Panc1 (cell line): Measurements from ENCODE around the gene YPEL1. TPM values are rescaled to one million over a fixed set of nuclear protein-coding genes. Genes with fewer than 3 reads are reported as not detected.

Experiments
- ATAC-seq: fragments of 200-7000 bp; cut with Tn5 transposase; 2 replicates; pipeline ENCODE4 v1.9.1; 2020; ENCODE audit warnings: mild to moderate bottlenecking, moderate library complexity
- BruUV-seq: library from RNA; stranded (reverse); fragments of 400-500 nt; replicated peaks from 2 replicates; lab custom pipeline; 2021; lab: Mats Ljungman, UMichigan
- CTCF ChIA-PET: fragments of 300-600 bp; sonication (Branson Sonifier 250); formaldehyde crosslinking; loops from one replicate; lab custom pipeline; 2022; ENCODE audit warnings: antibody characterized with exemption; lab: Charles Lee
- POLR2A ChIA-PET: fragments of 300-600 bp; sonication (Branson Sonifier 250); formaldehyde crosslinking; loops from one replicate; lab custom pipeline; 2022; ENCODE audit warnings: antibody characterized with exemption; lab: Charles Lee
- DNase-seq: peaks from one replicate; pipeline ENCODE4 v3.0.0-alpha.2; 2010; ENCODE audit warnings: low read depth, low spot score
- H3K27ac ChIP-seq: 2 replicates; pipeline ENCODE4 v1.5.1; 2011; ENCODE audit warnings: mild to moderate bottlenecking, low read length, inconsistent platforms
- H3K27me3 ChIP-seq: fragments of 200-500 bp; sonication (Bioruptor generic); 2 replicates; pipeline ENCODE4 v1.6.0; 2014; ENCODE audit warnings: low read length, inconsistent platforms; ENCODE audit not compliant: control insufficient read depth, insufficient read depth
- H3K36me3 ChIP-seq: fragments of 200-500 bp; sonication (Bioruptor generic); 2 replicates; pipeline ENCODE4 v1.5.1; 2014; ENCODE audit warnings: inconsistent platforms, mild to moderate bottlenecking, low read length, moderate library complexity; ENCODE audit not compliant: control insufficient read depth, insufficient read depth
- H3K4me1 ChIP-seq: 2 replicates; pipeline ENCODE4 v1.5.1; 2011; ENCODE audit warnings: inconsistent platforms, mild to moderate bottlenecking, low read length, moderate library complexity; ENCODE audit not compliant: control insufficient read depth, insufficient read depth
- H3K4me3 ChIP-seq, 2 experiments: 2 replicates each; pipeline ENCODE4 v1.5.1; 2011 to 2012; ENCODE audit warnings: low read depth in 2 of 2, low read length in 2 of 2, mild to moderate bottlenecking in 2 of 2, inconsistent platforms in 1 of 2, moderate library complexity in 1 of 2
- H3K9me3 ChIP-seq: fragments of 200-500 bp; sonication (Bioruptor generic); 2 replicates; pipeline ENCODE4 v1.5.1; 2014; ENCODE audit warnings: low read depth, mild to moderate bottlenecking, inconsistent platforms, low read length, moderate library complexity; ENCODE audit not compliant: control insufficient read depth, insufficient read depth
- CTCF ChIP-seq: fragments of 450-650 bp; IDR thresholded peaks from 2 replicates; pipeline ENCODE4 v1.5.1; 2017; ENCODE audit warnings: mild to moderate bottlenecking
- POLR2AphosphoS5 ChIP-seq: IDR thresholded peaks from 2 replicates; pipeline ENCODE4 v1.6.1; 2012; ENCODE audit warnings: mild to moderate bottlenecking, low read depth, low read length, moderate library complexity
- REST ChIP-seq, 2 experiments: IDR thresholded peaks; 2 replicates each; pipeline ENCODE4 v1.6.1; 2011 to 2012; ENCODE audit warnings: low read depth in 2 of 2, control low read depth in 1 of 2, low read length in 1 of 2, mild to moderate bottlenecking in 1 of 2, moderate library complexity in 1 of 2; ENCODE audit not compliant: insufficient read depth in 1 of 2
- SIN3A ChIP-seq: IDR thresholded peaks from 2 replicates; pipeline ENCODE4 v1.6.1; 2012; ENCODE audit warnings: low read depth, mild to moderate bottlenecking, low read length, moderate library complexity, borderline replicate concordance; ENCODE audit not compliant: insufficient read depth
- TCF7L2 ChIP-seq: IDR thresholded peaks from 2 replicates; pipeline ENCODE4 v1.6.1; 2011; ENCODE audit warnings: mild to moderate bottlenecking, low read depth, low read length, inconsistent platforms
- in situ Hi-C: cut with HindIII; loops from 2 replicates; pipeline ENCODE4 v1.10.0; 2016; ENCODE audit warnings: low sequenced_read_pairs, low pct_unique_long_range_greater_than_20kb
- intact Hi-C: fragments of 100-400 bp; cut with micrococcal nuclease; formaldehyde crosslinking; loops from one replicate; pipeline ENCODE4 v1.10.0; 2022; ENCODE audit not compliant: unreplicated experiment
- total RNA-seq: library from RNA; stranded (reverse); gene quantifications from one replicate; pipeline ENCODE4 v1.2.1, GENCODE V29; 2021; ENCODE audit not compliant: unreplicated experiment

Gene YPEL1
- total RNA-seq, 1 experiment from 2014 or later, result 4.0 TPM

GRCh38 chr22:21669026-21669425 lies 66.6 kb downstream of the YPEL1 start:
- BruUV-seq, result no TSS peak
- ChIA-PET POLR2A (no interaction called here), CTCF (no interaction called here)
- ATAC-seq (no peak), DNase-seq (no peak)
- intact Hi-C loops (no loop called here), in situ Hi-C loops (no loop called here)
- Histone ChIP-seq H3K36me3 (peaks cover 5% of the 10 kb centered on the region; the same call in 1 of the 2 replicates), H3K4me3 (no peak overlapping the region), H3K27ac (no peak overlapping the region), H3K27me3 (no peaks in the 10 kb centered on the region), H3K9me3 (no peaks in the 10 kb centered on the region), H3K4me1 (no peaks in the 10 kb centered on the region)
- no peak for TF ChIP-seq REST (IDR thresholded peaks at IDR 0.05; ENCODE audit: insufficient read depth in 1 of 2, low read depth in 2 of 2, low read length in 1 of 2)
- TF ChIP-seq POLR2AphosphoS5, result no peak
- TF ChIP-seq TCF7L2, result no peak
- no peak for TF ChIP-seq CTCF
- TF ChIP-seq SIN3A, result no peak

GRCh38 chr22:21666786-21667185 lies 68.8 kb downstream of the YPEL1 start:
- ATAC-seq (no peak), DNase-seq (no peak)
- H3K4me1 ChIP-seq, result no peaks in the 10 kb centered on the region
- ChIA-PET CTCF (no interaction called here), POLR2A (no interaction called here)
- H3K4me3 ChIP-seq, result peak overlapping the region; percentile 79 to 80
- BruUV-seq, result no TSS peak
- peak overlapping the region; percentile 63; the same call in 1 of the 2 replicates for H3K27ac ChIP-seq
- H3K9me3 ChIP-seq, result no peaks in the 10 kb centered on the region
- intact Hi-C loops (no loop called here), in situ Hi-C loops (no loop called here)
- H3K27me3 ChIP-seq, result no peaks in the 10 kb centered on the region
- no peak for TF ChIP-seq TCF7L2
- no peak for TF ChIP-seq REST (IDR thresholded peaks at IDR 0.05; ENCODE audit: insufficient read depth in 1 of 2, low read depth in 2 of 2, low read length in 1 of 2)
- no peak for TF ChIP-seq SIN3A
- no peak for TF ChIP-seq POLR2AphosphoS5
- no peak for TF ChIP-seq CTCF
- H3K36me3 ChIP-seq, result peaks cover 5% of the 10 kb centered on the region; the same call in 1 of the 2 replicates
